ENCODE measurements around the gene JARID2. TPM values are rescaled to one million over a fixed set of nuclear protein-coding genes. Genes with fewer than 3 reads are reported as not detected.

JARID2 gene
- polyA plus RNA-seq, 1 donor from 2014 or later, result 25.5 TPM

GRCh38 chr6:15249371-15250019 lies 3.6 kb downstream of the JARID2 start:
- Histone ChIP-seq H2AFZ (ENCODE audit: low read depth, low read length) (peak overlapping the region; percentile 74), H3K9me3 (ENCODE audit: low read length) (no peaks in the 10 kb centered on the region), H3K27ac (ENCODE audit: low read length) (peak overlapping the region; percentile 90), H3K4me2 (ENCODE audit: low read length) (peak overlapping the region; percentile 85), H4K20me1 (ENCODE audit: insufficient read depth) (no peaks in the 10 kb centered on the region), H3K36me3 (ENCODE audit: insufficient read depth, low read length) (no peaks in the 10 kb centered on the region), H3K79me2 (replicated peaks; ENCODE audit: insufficient read depth, low read length) (peaks cover 74% of the 10 kb centered on the region), H3F3A (ENCODE audit: insufficient read depth, low read length, poor library complexity, severe bottlenecking) (no peaks in the 10 kb centered on the region), H3K27me3 (ENCODE audit: insufficient read depth, low read depth, low read length) (no peaks in the 10 kb centered on the region), H3K9me2 (ENCODE audit: insufficient read depth, low read length) (no peaks in the 10 kb centered on the region), H3K4me3 (ENCODE audit: low read length) (peak overlapping the region; percentile 90), H3K9ac (ENCODE audit: low read length) (peak overlapping the region; percentile 86)
- TF ChIP-seq REST (IDR thresholded peaks at IDR 0.05; ENCODE audit: borderline replicate concordance) (no peak), EP300 (conservative IDR thresholded peaks at IDR 0.05; ENCODE audit: poor library complexity, severe bottlenecking) (no peak), CTCF (IDR thresholded peaks at IDR 0.05; ENCODE audit: poor library complexity, severe bottlenecking) (no peak), EZH2 (IDR thresholded peaks at IDR 0.05; ENCODE audit: borderline replicate concordance, insufficient read depth, low read length, poor library complexity, severe bottlenecking) (no peak), TAF1 (IDR thresholded peaks at IDR 0.05; ENCODE audit: low read depth) (no peak), SMC3 (conservative IDR thresholded peaks at IDR 0.05; ENCODE audit: poor library complexity) (no peak), POLR2AphosphoS5 (IDR thresholded peaks at IDR 0.05) (no peak), RAD21 (conservative IDR thresholded peaks at IDR 0.05) (no peak), MXI1 (conservative IDR thresholded peaks at IDR 0.05; ENCODE audit: poor library complexity, severe bottlenecking) (no peak)

GRCh38 chr6:15250187-15251168 lies 4.6 kb downstream of the JARID2 start:
- Histone ChIP-seq H3K79me2 (replicated peaks; ENCODE audit: insufficient read depth, low read length) (peaks cover 83% of the 10 kb centered on the region), H3K27ac (ENCODE audit: low read length) (peak overlapping the region; percentile 90), H3K36me3 (ENCODE audit: insufficient read depth, low read length) (no peaks in the 10 kb centered on the region), H3K4me3 (ENCODE audit: low read length) (peak overlapping the region; percentile 90), H4K20me1 (ENCODE audit: insufficient read depth) (no peaks in the 10 kb centered on the region), H3K9me3 (ENCODE audit: low read length) (no peaks in the 10 kb centered on the region), H3K9ac (ENCODE audit: low read length) (peak overlapping the region; percentile 86), H3K27me3 (ENCODE audit: insufficient read depth, low read depth, low read length) (no peaks in the 10 kb centered on the region), H3K4me2 (ENCODE audit: low read length) (peak overlapping the region; percentile 85), H3K9me2 (ENCODE audit: insufficient read depth, low read length) (no peaks in the 10 kb centered on the region), H3F3A (ENCODE audit: insufficient read depth, low read length, poor library complexity, severe bottlenecking) (no peaks in the 10 kb centered on the region), H2AFZ (ENCODE audit: low read depth, low read length) (no peak overlapping the region)
- TF ChIP-seq EZH2 (IDR thresholded peaks at IDR 0.05; ENCODE audit: borderline replicate concordance, insufficient read depth, low read length, poor library complexity, severe bottlenecking) (no peak), MXI1 (conservative IDR thresholded peaks at IDR 0.05; ENCODE audit: poor library complexity, severe bottlenecking) (no peak), REST (IDR thresholded peaks at IDR 0.05; ENCODE audit: borderline replicate concordance) (no peak)
